Activated CD4-positive, alpha-beta T cell treated with anti-CD3 and anti-CD28 coated beads for 36 hours (primary cell): ENCODE results near the gene CCDC172. TPM values are rescaled to one million over a fixed set of nuclear protein-coding genes. Genes with fewer than 3 reads are reported as not detected.

ENCODE experiments used
- ATAC-seq: fragments of 200-7000 bp; cut with Tn5 transposase; one replicate; pipeline ENCODE4 v1.10.0; 2021; ENCODE audit warnings: mild to moderate bottlenecking, moderate library complexity
- CTCF ChIA-PET: fragments of 350-600 bp; sonication (Branson Sonifier 250); formaldehyde crosslinking; loops from one replicate; lab custom pipeline; 2021; ENCODE audit warnings: antibody characterized with exemption; lab: Charles Lee
- POLR2A ChIA-PET: fragments of 350-600 bp; sonication (Branson Sonifier 250); formaldehyde crosslinking; loops from one replicate; lab custom pipeline; 2021; ENCODE audit warnings: antibody characterized with exemption, inconsistent platforms; lab: Charles Lee
- DNase-seq: peaks from one replicate; pipeline ENCODE4 v3.0.0-alpha.2; 2020
- H3K27ac Mint-ChIP-seq: one replicate; pipeline ENCODE4 v1.8.0; 2021; ENCODE audit warnings: mixed read lengths
- H3K27me3 Mint-ChIP-seq: one replicate; pipeline ENCODE4 v1.8.0; 2021; ENCODE audit warnings: mixed read lengths
- H3K36me3 Mint-ChIP-seq: one replicate; pipeline ENCODE4 v1.8.0; 2021; ENCODE audit warnings: low read depth, mixed read lengths
- H3K4me1 Mint-ChIP-seq: one replicate; pipeline ENCODE4 v1.8.0; 2021; ENCODE audit warnings: mixed read lengths
- H3K4me3 Mint-ChIP-seq: one replicate; pipeline ENCODE4 v1.8.0; 2021; ENCODE audit warnings: mild to moderate bottlenecking, moderate library complexity, mixed read lengths
- H3K9me3 Mint-ChIP-seq: one replicate; pipeline ENCODE4 v1.8.0; 2021; ENCODE audit warnings: low read depth, mixed read lengths
- intact Hi-C, 2 experiments: fragments of 100-400 bp; cut with DNase I in 1 of 2; cut with micrococcal nuclease in 1 of 2; formaldehyde crosslinking; loops; one replicate each; pipeline versions ENCODE4 v1.14.2 to v1.15.1; 2022 to 2024; cut with DNase I, micrococcal nuclease
- total RNA-seq, 2 experiments: library from RNA; stranded (reverse); gene quantifications; one replicate each; pipeline ENCODE4 v1.2.3, GENCODE V29; 2021

The CCDC172 gene
- total RNA-seq, 2 experiments from 2014 or later, result not detected

- no peak for DNase-seq
- H3K4me1 Mint-ChIP-seq, result no peaks in the 10 kb centered on the region
- POLR2A ChIA-PET, result no interaction called here
- no peaks in the 10 kb centered on the region for H3K9me3 Mint-ChIP-seq
- intact Hi-C loops, result no loop called here
- no peak overlapping the region for H3K4me3 Mint-ChIP-seq
- no peak for ATAC-seq
- no peak overlapping the region for H3K27ac Mint-ChIP-seq
- H3K27me3 Mint-ChIP-seq, result no peaks in the 10 kb centered on the region
- CTCF ChIA-PET, result no interaction called here
- H3K36me3 Mint-ChIP-seq, result no peaks in the 10 kb centered on the region
Observed at GRCh38 chr10:116304923-116305322, 19.3 kb upstream of the CCDC172 start.

- Mint-ChIP-seq H3K4me1 (no peaks in the 10 kb centered on the region), H3K9me3 (no peaks in the 10 kb centered on the region), H3K27me3 (no peaks in the 10 kb centered on the region), H3K36me3 (no peaks in the 10 kb centered on the region), H3K4me3 (no peak overlapping the region), H3K27ac (no peak overlapping the region)
- DNase-seq (no peak), ATAC-seq (no peak)
- intact Hi-C loops, result no loop called here
- POLR2A ChIA-PET, result no interaction called here
- CTCF ChIA-PET, result no interaction called here
Observed at GRCh38 chr10:116306847-116307246, 17.4 kb upstream of the CCDC172 start.

- ChIA-PET POLR2A (no interaction called here), CTCF (no interaction called here)
- ATAC-seq, result no peak
- DNase-seq, result no peak
- Mint-ChIP-seq H3K36me3 (no peaks in the 10 kb centered on the region), H3K27ac (no peak overlapping the region), H3K4me1 (no peaks in the 10 kb centered on the region), H3K9me3 (no peaks in the 10 kb centered on the region), H3K4me3 (no peak overlapping the region), H3K27me3 (no peaks in the 10 kb centered on the region)
- intact Hi-C loops, result no loop called here
Observed at GRCh38 chr10:116307455-116307854, 16.8 kb upstream of the CCDC172 start.

GRCh38 chr10:116311016-116311415, 13.2 kb upstream of the CCDC172 start:
- DNase-seq, result no peak
- Mint-ChIP-seq H3K27ac (no peak overlapping the region), H3K4me1 (no peaks in the 10 kb centered on the region), H3K4me3 (no peak overlapping the region), H3K9me3 (no peaks in the 10 kb centered on the region), H3K36me3 (no peaks in the 10 kb centered on the region), H3K27me3 (no peaks in the 10 kb centered on the region)
- POLR2A ChIA-PET, result no interaction called here
- intact Hi-C loops, result no loop called here
- CTCF ChIA-PET, result interaction anchor here (0.7 kb wide), 1 partner anchor 73 kb away, joined by 4 read pairs; no protein-coding TSS in a partner anchor
- ATAC-seq, result no peak

DNA sequence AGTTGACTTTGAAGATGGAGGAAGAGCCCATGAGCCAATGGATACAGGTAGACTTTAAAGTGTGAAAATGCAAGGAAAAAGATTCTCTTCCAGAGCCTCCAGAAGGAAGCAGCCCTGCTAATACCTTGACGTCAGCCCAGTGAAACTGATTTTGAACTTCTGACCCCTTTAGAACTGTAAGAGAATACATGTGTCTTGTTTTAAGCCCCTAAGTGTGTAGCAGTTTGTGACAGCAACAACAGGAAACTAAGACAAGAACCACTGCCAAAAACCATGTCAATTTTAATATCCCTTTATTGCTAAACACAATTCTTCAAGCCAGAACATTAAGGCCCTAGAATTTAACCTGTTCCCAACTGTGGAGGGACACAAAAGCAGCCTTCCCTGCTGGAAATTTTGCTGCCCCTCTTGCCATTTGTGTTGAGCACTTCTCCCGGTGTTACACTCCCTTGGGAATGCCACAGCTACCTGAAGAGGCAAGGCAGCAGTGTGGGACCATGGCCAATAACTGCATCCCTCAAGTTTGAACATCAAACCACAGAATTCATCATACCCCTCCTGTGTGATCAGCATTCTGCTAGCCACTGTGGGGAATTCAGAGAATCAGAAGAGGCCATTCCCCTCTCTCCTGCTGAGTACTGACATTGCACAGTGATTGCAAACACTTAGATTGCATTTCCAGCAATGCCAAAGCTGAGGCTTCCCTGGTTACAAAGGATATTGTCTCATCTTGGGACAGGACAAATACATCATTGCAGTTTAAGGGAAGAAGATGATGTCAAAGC, 12.3 kb upstream of the CCDC172 start:
- Mint-ChIP-seq H3K36me3 (no peaks in the 10 kb centered on the region), H3K27me3 (no peaks in the 10 kb centered on the region), H3K4me3 (no peak overlapping the region), H3K4me1 (peaks cover 5% of the 10 kb centered on the region), H3K9me3 (no peaks in the 10 kb centered on the region), H3K27ac (no peak overlapping the region)
- ChIA-PET CTCF (no interaction called here), POLR2A (no interaction called here)
- no peak for ATAC-seq
- intact Hi-C loops, result no loop called here
- no peak for DNase-seq

- Mint-ChIP-seq H3K4me1 (peaks cover 7% of the 10 kb centered on the region), H3K36me3 (no peaks in the 10 kb centered on the region), H3K27ac (no peak overlapping the region), H3K4me3 (no peak overlapping the region), H3K9me3 (no peaks in the 10 kb centered on the region), H3K27me3 (no peaks in the 10 kb centered on the region)
- no peak for DNase-seq
- ChIA-PET POLR2A (no interaction called here), CTCF (no interaction called here)
- ATAC-seq, result no peak
- intact Hi-C loops, result no loop called here
Observed at GRCh38 chr10:116312548-116312947, 11.7 kb upstream of the CCDC172 start.

- Mint-ChIP-seq H3K36me3 (no peaks in the 10 kb centered on the region), H3K9me3 (no peaks in the 10 kb centered on the region), H3K4me3 (no peak overlapping the region), H3K4me1 (peaks cover 7% of the 10 kb centered on the region), H3K27ac (no peak overlapping the region), H3K27me3 (no peaks in the 10 kb centered on the region)
- intact Hi-C loops, result no loop called here
- no peak for DNase-seq
- ChIA-PET POLR2A (no interaction called here), CTCF (no interaction called here)
- no peak for ATAC-seq
Observed at GRCh38 chr10:116316503-116316902, 7.7 kb upstream of the CCDC172 start.

DNA sequence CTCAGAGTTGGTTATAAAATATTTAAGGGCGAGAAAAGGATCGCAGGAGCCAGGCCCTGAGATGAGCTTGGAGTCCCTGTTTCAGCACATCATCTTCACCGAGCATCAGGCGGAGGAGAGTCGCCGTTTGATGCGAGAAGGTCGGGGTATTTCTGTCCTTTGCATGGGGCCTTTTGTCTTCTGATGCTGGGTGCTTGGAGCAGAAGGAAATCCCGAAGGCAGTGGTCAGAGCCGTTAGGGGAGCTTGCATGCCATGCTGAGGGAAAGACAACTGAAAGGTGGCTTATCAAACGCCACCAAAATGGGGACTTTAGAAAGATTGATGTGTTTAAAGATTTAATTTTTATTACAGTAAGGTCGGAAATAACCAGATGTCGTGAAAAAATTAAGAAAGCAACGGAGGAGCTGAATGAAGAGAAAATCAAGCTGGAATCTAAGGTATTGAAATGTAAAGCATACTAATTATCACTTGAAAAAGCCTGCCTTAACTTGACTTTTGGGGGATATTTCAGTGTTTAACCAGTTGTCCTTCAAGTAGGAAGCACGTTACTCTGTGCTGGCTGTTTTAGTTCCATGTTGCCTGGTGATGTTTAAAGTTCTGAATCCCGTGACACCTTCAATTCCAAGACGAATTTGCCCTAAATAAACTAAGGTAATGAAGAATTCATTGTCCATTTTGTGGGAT, 845 bp downstream of the CCDC172 start:
- intact Hi-C loops, result no loop called here
- POLR2A ChIA-PET, result interaction anchor here (0.6 kb wide), 1 partner anchor 309 kb away, joined by 3 read pairs; no protein-coding TSS in a partner anchor
- Mint-ChIP-seq H3K27me3 (peaks cover 2% of the 10 kb centered on the region), H3K36me3 (no peaks in the 10 kb centered on the region), H3K4me3 (no peak overlapping the region), H3K4me1 (no peaks in the 10 kb centered on the region), H3K9me3 (no peaks in the 10 kb centered on the region), H3K27ac (no peak overlapping the region)
- DNase-seq (no peak), ATAC-seq (no peak)
- CTCF ChIA-PET, result no interaction called here

- H3K27me3 Mint-ChIP-seq, result peaks cover 2% of the 10 kb centered on the region
- H3K4me1 Mint-ChIP-seq, result no peaks in the 10 kb centered on the region
- DNase-seq, result no peak
- intact Hi-C loops, result no loop called here
- POLR2A ChIA-PET, result no interaction called here
- H3K9me3 Mint-ChIP-seq, result no peaks in the 10 kb centered on the region
- H3K27ac Mint-ChIP-seq, result no peak overlapping the region
- ATAC-seq, result no peak
- no peaks in the 10 kb centered on the region for H3K36me3 Mint-ChIP-seq
- no peak overlapping the region for H3K4me3 Mint-ChIP-seq
- CTCF ChIA-PET, result no interaction called here
Observed at GRCh38 chr10:116325987-116326386, 1.7 kb downstream of the CCDC172 start.

GRCh38 chr10:116329153-116329552, 4.9 kb downstream of the CCDC172 start:
- DNase-seq, result no peak
- Mint-ChIP-seq H3K4me3 (no peak overlapping the region), H3K4me1 (no peaks in the 10 kb centered on the region), H3K36me3 (no peaks in the 10 kb centered on the region), H3K27ac (no peak overlapping the region), H3K27me3 (peaks cover 2% of the 10 kb centered on the region), H3K9me3 (no peaks in the 10 kb centered on the region)
- no peak for ATAC-seq
- POLR2A ChIA-PET, result no interaction called here
- intact Hi-C loops, result no loop called here
- CTCF ChIA-PET, result no interaction called here

DNA sequence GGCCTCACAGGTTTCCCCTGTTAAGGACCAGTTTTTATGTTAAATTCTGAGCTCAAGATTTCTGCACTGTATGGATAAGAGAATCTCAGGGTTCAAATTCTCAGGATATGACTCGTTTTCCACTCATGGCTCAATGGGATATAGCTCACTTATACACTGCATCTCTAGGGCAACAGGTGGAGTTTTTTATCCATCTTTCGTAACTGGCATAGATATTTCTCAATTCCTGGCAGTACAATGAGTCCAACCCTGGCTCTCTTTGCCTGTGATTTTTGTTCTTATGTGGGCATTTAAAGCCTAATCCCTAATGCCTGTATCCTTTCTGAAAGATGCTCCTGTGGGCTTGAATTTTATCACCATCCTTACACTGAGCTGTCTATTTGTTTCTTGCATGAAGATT, 7.6 kb downstream of the CCDC172 start:
- no peaks in the 10 kb centered on the region for H3K4me1 Mint-ChIP-seq
- ATAC-seq, result no peak
- no peaks in the 10 kb centered on the region for H3K9me3 Mint-ChIP-seq
- H3K4me3 Mint-ChIP-seq, result no peak overlapping the region
- DNase-seq, result no peak
- intact Hi-C loops, result no loop called here
- H3K27ac Mint-ChIP-seq, result no peak overlapping the region
- no peaks in the 10 kb centered on the region for H3K36me3 Mint-ChIP-seq
- no peaks in the 10 kb centered on the region for H3K27me3 Mint-ChIP-seq
- POLR2A ChIA-PET, result no interaction called here
- CTCF ChIA-PET, result no interaction called here

DNA sequence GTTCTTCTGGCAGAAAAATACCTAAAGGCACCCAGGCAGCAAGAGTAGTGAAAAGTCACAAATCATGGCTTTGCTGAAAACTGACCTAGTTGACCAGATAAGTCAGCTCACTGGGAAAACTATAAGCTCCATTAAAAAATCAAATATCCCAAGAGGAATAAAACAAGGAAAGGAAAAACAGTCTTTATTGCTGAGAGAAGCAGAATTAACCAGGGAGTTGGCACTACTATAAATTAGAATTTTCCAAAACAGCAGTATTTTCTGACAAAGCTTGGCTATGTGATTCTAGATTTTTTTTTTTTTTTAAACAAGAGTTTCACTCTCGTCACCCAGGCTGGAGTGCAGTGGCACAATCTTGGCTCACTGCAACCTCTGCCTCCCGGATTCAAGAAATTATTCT, 12.6 kb downstream of the CCDC172 start:
- no peaks in the 10 kb centered on the region for H3K4me1 Mint-ChIP-seq
- intact Hi-C loops, result no loop called here
- H3K36me3 Mint-ChIP-seq, result no peaks in the 10 kb centered on the region
- no peak for DNase-seq
- ChIA-PET POLR2A (no interaction called here), CTCF (no interaction called here)
- H3K4me3 Mint-ChIP-seq, result no peak overlapping the region
- H3K27me3 Mint-ChIP-seq, result no peaks in the 10 kb centered on the region
- no peak for ATAC-seq
- no peak overlapping the region for H3K27ac Mint-ChIP-seq
- no peaks in the 10 kb centered on the region for H3K9me3 Mint-ChIP-seq
